ENCODE results near the gene GALP. TPM values are rescaled to one million over a fixed set of nuclear protein-coding genes. Genes with fewer than 3 reads are reported as not detected.
"Not testable (repeated sequence)": the region's sequence is repeated elsewhere in the genome, so short reads cannot be mapped to it uniquely, and the experiment has no call there.

GALP gene
- total RNA-seq, 1 donor from 2014 or later: not detected

DNA sequence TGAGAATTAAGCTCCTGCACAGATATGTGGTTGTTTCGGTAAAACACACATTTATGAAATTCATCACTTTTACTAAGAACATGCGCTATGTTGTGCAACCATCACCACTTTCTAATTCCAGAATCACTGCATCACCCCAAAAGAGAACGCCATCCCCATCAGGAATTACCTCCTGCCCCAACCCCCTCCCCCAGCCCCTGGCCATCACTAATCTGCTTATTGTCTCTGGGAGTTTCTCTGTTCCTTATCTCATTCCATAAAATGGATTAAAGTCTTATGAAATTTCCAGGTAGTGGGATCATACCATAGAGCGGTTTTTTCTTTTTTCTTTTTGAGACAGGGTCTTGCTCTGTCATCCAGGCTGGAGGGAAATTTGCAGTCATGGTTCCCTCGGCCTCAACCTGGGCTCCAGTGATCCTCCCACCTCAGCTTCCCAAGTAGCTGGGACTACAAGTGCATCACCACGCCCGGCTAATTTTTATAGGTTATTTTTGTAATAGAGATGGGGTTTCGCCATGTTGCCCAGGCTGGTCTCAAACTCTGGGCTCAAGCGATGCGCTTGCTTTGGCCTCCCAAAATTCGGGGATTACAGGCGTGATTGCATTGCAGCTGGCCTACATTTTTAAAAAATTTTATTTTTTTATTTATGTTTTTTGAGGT, 18.3 kb downstream of the GALP start:
- no peak overlapping the region for H3K4me3 ChIP-seq
- DNase-seq (ENCODE audit: low spot score in 2 of 2): no peak
- no peaks in the 10 kb centered on the region for H3K27me3 ChIP-seq
- H3K4me1 ChIP-seq: no peaks in the 10 kb centered on the region
- intact Hi-C loops (cut with DNase I): no loop called here
- no peaks in the 10 kb centered on the region for H3K36me3 ChIP-seq
- no peaks in the 10 kb centered on the region for H3K9me3 ChIP-seq
- H3K27ac ChIP-seq: no peak overlapping the region
- TF ChIP-seq, protein P1, sequence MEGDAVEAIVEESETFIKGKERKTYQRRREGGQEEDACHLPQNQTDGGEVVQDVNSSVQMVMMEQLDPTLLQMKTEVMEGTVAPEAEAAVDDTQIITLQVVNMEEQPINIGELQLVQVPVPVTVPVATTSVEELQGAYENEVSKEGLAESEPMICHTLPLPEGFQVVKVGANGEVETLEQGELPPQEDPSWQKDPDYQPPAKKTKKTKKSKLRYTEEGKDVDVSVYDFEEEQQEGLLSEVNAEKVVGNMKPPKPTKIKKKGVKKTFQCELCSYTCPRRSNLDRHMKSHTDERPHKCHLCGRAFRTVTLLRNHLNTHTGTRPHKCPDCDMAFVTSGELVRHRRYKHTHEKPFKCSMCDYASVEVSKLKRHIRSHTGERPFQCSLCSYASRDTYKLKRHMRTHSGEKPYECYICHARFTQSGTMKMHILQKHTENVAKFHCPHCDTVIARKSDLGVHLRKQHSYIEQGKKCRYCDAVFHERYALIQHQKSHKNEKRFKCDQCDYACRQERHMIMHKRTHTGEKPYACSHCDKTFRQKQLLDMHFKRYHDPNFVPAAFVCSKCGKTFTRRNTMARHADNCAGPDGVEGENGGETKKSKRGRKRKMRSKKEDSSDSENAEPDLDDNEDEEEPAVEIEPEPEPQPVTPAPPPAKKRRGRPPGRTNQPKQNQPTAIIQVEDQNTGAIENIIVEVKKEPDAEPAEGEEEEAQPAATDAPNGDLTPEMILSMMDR (IDR thresholded peaks at IDR 0.05): no peak

DNA sequence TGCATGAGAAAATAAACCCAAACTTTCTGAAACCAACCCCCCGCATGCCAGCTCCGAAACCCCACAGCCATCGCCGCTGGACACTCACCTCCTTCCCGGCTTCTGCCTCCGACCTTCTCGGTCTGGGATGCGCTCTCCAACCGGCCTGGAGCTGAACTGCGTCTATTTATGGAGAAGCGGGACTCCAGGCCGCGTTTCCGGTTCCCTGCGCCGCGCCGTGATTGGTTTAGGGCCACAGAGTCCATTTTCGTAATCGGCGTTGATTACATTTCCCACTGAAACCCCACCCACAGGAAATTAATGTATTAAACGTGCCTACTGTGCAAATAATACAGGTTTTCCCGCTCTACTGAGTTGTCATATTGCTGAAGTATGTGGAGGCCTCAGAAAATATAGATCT, 21.8 kb downstream of the GALP start, which contains the start of gene ZSCAN5B:
ZSCAN5B (minus strand) TSS at position 138 of the 400 bp plus-strand sequence. CDS start 4,731 bp downstream, outside the sequence.
- H3K4me3 ChIP-seq; H3K27me3 ChIP-seq; DNase-seq (ENCODE audit: low spot score in 2 of 2); H3K9me3 ChIP-seq; intact Hi-C loops (cut with DNase I); H3K4me1 ChIP-seq; H3K27ac ChIP-seq; H3K36me3 ChIP-seq: not testable (repeated sequence)

DNA sequence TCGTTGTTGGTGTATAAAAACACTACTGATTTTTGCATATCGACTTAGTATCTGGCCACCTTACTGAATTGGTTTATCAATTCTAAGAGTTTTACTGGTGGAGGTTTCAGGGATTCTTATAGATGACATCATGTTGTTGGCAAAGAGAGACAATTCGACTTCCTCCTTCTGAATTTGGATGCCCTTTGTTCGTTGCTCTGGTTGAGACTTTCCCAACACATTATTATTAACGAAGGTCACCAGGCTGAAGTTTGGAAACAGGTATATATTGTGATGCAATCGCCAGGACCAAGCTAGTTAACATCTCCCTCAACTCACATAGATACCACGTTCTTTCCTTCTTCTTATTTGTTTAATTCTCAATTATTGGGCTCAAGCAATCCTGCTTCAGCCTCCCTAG, 23.9 kb downstream of the GALP start:
- H3K4me3 ChIP-seq: no peak overlapping the region
- no peaks in the 10 kb centered on the region for H3K4me1 ChIP-seq
- no peaks in the 10 kb centered on the region for H3K9me3 ChIP-seq
- no peak overlapping the region for H3K27ac ChIP-seq
- TF ChIP-seq, protein P1 (IDR thresholded peaks at IDR 0.05): no peak
- H3K27me3 ChIP-seq: no peaks in the 10 kb centered on the region
- intact Hi-C loops (cut with DNase I): no loop called here
- no peak for DNase-seq (ENCODE audit: low spot score in 2 of 2)
- no peaks in the 10 kb centered on the region for H3K36me3 ChIP-seq

DNA sequence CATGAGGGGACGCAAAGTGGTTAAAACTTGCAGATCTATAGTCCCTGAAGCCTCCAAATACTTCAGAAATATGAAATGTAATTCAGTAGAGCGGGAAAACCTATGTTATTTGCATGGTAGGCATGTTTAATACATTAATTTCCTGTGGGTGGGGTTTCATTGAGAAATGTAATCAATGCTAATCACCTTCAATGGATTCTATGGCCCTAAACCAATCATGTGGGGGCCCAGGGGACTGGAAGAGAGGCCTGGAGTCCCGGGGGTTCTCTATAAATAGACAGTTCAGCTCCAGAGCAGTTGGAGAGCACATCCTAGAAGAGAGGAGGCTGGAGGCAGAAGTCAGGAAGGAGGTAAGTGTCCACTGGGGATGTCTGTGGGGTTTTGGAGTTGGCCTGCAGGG, 26.2 kb downstream of the GALP start, which contains the start of gene ZSCAN5C:
ZSCAN5C (plus strand) TSS at position 301 of the 400 bp plus-strand sequence. CDS start 3,641 bp downstream, outside the sequence.
- intact Hi-C loops (cut with DNase I): no loop called here
- TF ChIP-seq, protein P1 (IDR thresholded peaks at IDR 0.05): no peak
- no peaks in the 10 kb centered on the region for H3K9me3 ChIP-seq
- H3K4me3 ChIP-seq: no peak within 1 kb of the TSS
- DNase-seq (ENCODE audit: low spot score in 2 of 2): no peak
- no peaks in the 10 kb centered on the region for H3K4me1 ChIP-seq
- H3K36me3 ChIP-seq: no peaks in the 10 kb centered on the region
- no peak within 1 kb of the TSS for H3K27ac ChIP-seq
- H3K27me3 ChIP-seq: no peaks in the 10 kb centered on the region

DNA sequence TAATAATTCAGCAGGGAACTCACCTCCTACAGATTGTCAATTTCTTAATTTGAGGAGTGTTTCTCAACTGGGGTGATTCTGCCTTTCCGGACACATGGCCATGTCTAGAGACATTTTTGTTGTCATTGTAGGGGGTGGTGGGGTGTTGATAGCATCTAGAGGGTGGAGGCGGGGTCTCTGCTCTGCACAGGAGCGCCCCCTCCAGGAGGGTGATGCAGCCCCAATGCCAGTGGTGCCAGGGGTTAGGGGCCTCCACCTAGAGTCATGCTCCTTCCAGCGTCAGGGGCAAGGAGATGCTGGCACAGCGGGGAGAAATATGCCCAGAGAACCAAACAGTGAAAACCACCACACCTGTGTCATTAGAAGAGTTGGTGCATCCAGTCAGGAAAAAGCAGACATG, 31.8 kb downstream of the GALP start:
- intact Hi-C loops (cut with DNase I); H3K27me3 ChIP-seq; H3K36me3 ChIP-seq; H3K27ac ChIP-seq; DNase-seq (ENCODE audit: low spot score in 2 of 2); H3K4me3 ChIP-seq; H3K4me1 ChIP-seq; H3K9me3 ChIP-seq: not testable (repeated sequence)

DNA sequence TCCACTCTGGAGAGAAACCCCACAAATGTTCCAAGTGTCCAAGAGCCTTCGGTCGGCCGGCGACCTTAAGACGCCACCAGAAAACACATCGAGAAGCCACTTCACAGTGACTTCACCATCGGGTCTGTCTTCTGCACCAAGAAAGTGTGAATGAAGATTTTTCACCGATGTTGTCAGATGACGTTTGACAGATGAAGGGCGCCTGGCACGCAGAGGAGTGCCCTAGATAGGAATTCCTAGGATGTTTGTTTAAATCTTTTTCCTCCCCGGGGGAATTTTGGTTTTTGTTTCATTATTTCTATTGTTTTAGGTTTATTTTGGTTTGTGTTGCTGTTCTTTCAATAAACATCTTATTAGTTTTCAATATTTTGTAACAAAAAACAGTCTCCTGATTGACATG, 33.3 kb downstream of the GALP start:
- H3K4me1 ChIP-seq: no peaks in the 10 kb centered on the region
- intact Hi-C loops (cut with DNase I): no loop called here
- H3K9me3 ChIP-seq: no peaks in the 10 kb centered on the region
- DNase-seq (ENCODE audit: low spot score in 2 of 2): no peak
- H3K27ac ChIP-seq: no peak overlapping the region
- TF ChIP-seq, protein P1 (IDR thresholded peaks at IDR 0.05): no peak
- no peak overlapping the region for H3K4me3 ChIP-seq
- no peaks in the 10 kb centered on the region for H3K36me3 ChIP-seq
- no peaks in the 10 kb centered on the region for H3K27me3 ChIP-seq

DNA sequence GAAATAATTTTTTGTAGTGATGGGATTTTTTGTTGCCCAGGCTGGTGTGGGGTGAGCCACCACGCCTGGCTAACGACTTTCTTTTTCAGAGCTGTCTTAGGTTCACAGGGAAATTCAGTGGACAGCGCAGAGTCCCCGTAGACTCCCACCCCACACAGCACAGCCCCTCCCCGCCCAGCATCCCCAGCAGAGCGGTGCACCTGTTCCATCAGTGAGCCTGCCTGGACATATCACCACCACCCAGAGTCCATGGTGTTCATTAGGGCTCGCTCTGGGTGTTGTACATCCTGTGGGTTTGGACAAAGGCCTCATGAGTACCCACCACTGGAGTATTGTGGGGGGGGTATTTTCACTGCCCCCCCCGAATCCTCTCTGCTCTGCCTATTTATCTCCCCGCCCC, 34.2 kb downstream of the GALP start:
- intact Hi-C loops (cut with DNase I); H3K27me3 ChIP-seq; H3K4me3 ChIP-seq; H3K9me3 ChIP-seq; H3K27ac ChIP-seq; DNase-seq (ENCODE audit: low spot score in 2 of 2); H3K36me3 ChIP-seq; H3K4me1 ChIP-seq: not testable (repeated sequence)

Measured in ascending aorta (tissue), 2 donors.